Measurements from ENCODE around the gene BNC2. TPM values are rescaled to one million over a fixed set of nuclear protein-coding genes. Genes with fewer than 3 reads are reported as not detected.
"Not testable (repeated sequence)": the region's sequence is repeated elsewhere in the genome, so short reads cannot be mapped to it uniquely, and the experiment has no call there.

The BNC2 gene
- total RNA-seq, 1 donor from 2014 or later, result 19.3 TPM

DNA sequence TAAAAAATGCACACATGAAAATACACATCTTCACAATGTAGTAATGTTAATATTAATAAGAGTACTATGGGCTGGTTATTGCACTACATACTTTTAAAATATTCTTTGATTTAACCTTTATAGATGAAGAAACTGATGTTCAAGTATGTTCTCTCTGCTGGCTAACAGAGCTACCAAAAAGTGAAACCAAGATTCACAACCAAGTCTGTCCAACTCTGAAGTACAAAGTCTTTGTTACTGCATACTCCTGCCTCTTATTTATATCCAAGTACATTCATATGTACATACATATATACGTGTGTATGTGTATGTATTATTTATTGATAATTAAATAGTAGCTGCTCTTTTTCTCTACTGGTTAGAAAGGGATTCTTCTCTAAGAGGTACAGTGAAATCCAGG lies 325.6 kb downstream of the BNC2 start:
- no peak for DNase-seq (ENCODE audit: low spot score)

GRCh38 chr9:16543686-16544085 lies 326.8 kb downstream of the BNC2 start:
- DNase-seq (ENCODE audit: low spot score), result peak; percentile 80

DNA sequence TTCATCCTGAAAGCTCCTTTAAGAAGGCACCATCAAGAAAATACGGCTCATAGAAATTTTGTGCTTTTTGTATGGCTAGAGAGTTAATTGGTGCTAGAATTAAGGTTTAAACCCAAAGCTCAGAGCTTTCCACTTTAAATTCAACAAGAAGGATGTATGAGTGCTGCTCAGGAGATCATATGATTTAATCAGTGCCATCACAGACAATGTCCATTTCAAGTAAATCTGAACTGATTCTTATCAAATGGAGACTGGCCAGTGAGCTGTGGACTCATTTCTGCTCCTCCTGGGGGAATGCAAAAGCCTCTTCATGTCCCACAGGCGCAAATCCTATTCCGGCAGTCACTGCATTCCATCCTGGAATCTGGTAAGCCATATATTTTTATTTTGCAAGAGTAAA lies 327.2 kb downstream of the BNC2 start:
- DNase-seq (ENCODE audit: low spot score), result peak; percentile 65

- DNase-seq (ENCODE audit: low spot score), result no peak
Observed at GRCh38 chr9:16542290-16542689, 328.2 kb downstream of the BNC2 start.

DNA sequence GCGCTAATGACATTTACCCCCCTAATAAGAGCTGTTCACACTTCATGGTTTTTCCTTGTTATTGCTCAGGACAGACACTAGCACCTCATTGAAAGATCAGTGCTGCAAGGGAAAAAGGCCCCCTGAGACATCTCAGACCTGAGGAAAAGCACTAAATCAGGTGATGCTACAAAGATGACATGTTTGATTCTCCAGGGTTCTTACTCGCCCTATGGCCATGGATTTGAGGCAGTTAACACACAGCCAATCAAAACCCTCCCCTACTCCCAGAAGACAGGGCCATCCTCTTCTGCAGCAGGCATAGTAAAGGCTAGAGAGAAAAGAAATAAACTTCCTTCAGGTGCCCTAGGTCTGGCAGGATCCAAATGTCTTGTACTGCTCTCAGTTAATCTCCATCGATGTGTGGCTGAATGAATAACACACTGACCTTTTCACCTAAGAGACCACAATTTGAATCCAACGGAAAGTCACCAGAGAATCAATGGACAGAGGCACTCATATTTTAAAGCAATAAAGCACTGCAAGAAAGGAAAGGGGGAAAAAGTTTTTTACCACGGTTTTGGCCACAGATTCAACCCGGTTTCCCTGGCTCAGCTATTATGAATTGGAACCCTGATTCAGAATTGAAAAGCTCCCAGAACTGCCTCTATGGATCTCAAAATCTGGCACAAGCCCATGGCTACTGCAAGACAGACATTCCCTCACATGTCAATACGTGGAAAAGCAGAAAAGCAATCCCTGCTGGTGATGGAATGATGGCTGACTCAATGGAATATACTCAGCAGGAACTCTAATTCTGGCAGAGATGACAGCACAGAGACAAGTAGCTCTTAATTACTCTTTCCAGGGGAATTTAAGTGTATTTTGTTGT lies 329.5 kb downstream of the BNC2 start:
- no peak for DNase-seq (ENCODE audit: low spot score)

- not testable (repeated sequence) for DNase-seq (ENCODE audit: low spot score)
Observed at GRCh38 chr9:16539626-16540025, 330.8 kb downstream of the BNC2 start.

GRCh38 chr9:16535555-16535954 lies 334.9 kb downstream of the BNC2 start:
- no peak for DNase-seq (ENCODE audit: low spot score)

DNA sequence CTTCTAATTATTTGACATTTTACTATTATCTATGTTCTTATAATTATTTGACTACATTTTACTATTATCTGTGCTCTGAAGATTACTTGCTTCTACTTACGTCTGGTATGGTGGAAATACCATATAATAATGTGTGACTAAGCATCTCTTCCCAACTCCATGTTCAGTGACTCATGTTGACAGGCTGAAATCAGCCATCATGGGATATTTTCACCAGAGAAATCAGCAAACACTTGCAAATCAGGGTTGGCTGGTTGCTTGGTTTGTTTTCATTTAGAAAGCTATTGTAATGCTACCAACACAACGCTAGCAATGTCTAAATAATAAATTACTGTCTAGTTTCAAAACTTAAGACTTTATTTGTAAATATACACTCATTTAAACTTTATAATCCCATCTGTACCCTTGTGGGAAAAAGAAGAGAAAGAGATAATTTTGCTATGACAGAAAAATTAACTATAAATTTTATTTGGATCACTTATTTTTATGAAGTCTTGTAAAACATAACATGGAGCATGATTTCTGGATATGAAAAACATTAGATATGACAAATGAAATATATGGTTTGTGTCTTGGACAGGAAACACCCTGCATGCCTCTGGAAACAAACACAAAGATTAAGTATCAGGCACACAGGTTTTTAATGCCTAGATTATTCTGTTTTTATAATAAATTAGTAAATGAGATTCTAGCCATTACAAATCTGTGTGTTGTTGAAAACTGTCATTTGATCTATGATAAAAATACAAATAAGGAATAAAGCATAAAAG lies 337.6 kb downstream of the BNC2 start:
- no peak for DNase-seq (ENCODE audit: low spot score)

- no peak for DNase-seq (ENCODE audit: low spot score)
Observed at GRCh38 chr9:16532272-16532671, 338.2 kb downstream of the BNC2 start.

- DNase-seq (ENCODE audit: low spot score), result peak; percentile 55
Observed at GRCh38 chr9:16530669-16531642, 339.5 kb downstream of the BNC2 start.

DNA sequence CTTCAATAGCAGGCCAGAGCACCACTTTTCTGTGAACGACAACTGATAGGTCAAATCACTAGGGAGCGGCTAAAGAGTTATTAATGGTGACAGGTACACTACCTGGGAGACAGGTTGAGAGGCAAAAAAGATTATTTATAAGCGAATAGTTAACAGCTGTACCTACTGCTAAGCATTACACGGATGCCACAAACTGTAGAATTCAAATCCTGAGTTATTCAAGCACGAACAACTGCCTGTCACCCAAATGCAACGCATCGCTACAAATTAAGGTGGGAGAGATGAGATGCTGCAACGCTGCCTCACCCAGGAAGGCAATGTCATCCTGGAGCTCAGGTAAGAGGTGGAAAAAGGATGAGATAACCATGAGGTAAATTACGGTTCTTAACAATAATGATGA lies 342.9 kb downstream of the BNC2 start:
- DNase-seq (ENCODE audit: low spot score), result no peak

DNA sequence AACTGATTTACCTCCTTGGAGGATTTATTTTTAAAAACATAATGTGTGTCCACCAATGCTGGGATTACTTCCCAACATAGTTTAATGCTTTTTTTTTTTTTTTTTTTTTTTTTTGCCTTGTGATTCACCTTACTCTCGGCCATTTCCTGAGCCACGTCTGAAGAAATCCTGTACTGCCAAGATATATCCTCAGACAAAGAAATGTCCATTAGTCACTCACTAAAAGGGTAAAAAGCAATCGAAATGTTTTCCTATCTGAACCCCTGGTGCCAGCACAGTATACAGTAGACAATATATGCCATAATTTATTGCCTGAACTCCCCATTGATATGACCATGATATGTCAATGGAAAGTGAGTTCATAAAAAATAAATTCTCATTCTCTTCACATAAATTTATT lies 344.1 kb downstream of the BNC2 start:
- DNase-seq (ENCODE audit: low spot score), result no peak

- DNase-seq (ENCODE audit: low spot score), result no peak
Observed at GRCh38 chr9:16524823-16525222, 345.6 kb downstream of the BNC2 start.

GRCh38 chr9:16524078-16524477 lies 346.4 kb downstream of the BNC2 start:
- no peak for DNase-seq (ENCODE audit: low spot score)

GRCh38 chr9:16521868-16522411 lies 348.5 kb downstream of the BNC2 start:
- peak; percentile 83 for DNase-seq (ENCODE audit: low spot score)

DNA sequence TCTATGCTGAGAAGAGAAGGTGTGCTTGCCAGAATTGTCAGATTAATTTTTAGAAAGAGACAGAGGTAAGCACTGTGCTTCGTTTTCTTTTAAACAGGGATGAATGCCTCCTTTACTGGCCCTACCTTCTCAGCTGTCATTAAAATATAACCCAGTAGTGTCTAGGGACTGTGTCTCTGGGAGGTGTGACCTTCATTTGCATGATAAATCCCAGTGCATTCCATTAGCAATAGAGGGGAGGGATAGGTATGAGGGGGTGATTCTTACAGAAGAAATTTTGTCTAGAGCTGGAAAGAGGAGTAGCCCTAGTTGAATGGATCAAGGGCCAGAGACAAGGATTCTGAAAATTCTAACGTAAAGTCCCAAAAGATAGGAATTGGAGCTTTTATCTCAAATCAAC lies 351.5 kb downstream of the BNC2 start:
- DNase-seq (ENCODE audit: low spot score), result no peak

DNA sequence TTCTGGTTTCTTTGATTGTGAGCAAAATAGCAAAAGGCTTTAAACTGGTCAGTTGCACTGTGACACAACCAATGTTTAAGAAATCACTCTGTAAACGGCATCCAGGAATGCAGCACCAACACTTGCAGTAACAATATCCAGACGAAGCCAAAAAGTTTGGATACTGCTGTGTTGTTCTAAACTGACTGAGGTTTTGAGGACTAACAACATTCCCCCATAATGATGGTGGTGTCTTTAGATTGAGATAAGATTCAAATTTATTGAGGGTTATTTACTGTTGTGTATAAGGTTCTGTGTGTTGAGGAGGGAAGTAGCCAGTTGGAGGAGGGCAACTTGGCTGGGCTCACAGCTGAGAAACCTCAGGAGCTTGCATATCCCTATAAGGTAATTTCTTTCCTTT lies 353.6 kb downstream of the BNC2 start:
- peak; percentile 48 for DNase-seq (ENCODE audit: low spot score)

GRCh38 chr9:16515879-16516301 lies 354.6 kb downstream of the BNC2 start:
- peak; percentile 93 for DNase-seq (ENCODE audit: low spot score)

- peak; percentile 93 for DNase-seq (ENCODE audit: low spot score)
Observed at GRCh38 chr9:16515207-16515606, 355.3 kb downstream of the BNC2 start.

- no peak for DNase-seq (ENCODE audit: low spot score)
Observed at GRCh38 chr9:16514131-16514530, 356.3 kb downstream of the BNC2 start.

GRCh38 chr9:16512281-16512680 lies 358.2 kb downstream of the BNC2 start:
- no peak for DNase-seq (ENCODE audit: low spot score)
